HG02678 (cell line): Measurements from ENCODE around the gene DTYMK.
"Not testable (repeated sequence)": the region's sequence is repeated elsewhere in the genome, so short reads cannot be mapped to it uniquely, and the experiment has no call there.

ENCODE experiments used
- ATAC-seq: cut with Tn5 transposase; IDR thresholded peaks from one replicate; pipeline ENCODE4 v1.9.1; 2021; ENCODE audit warnings: mild to moderate bottlenecking, moderate library complexity; ENCODE audit not compliant: unreplicated experiment

Gene DTYMK

GRCh38 chr2:241672243-241673188 is 14.1 kb downstream of the DTYMK start:
- ATAC-seq = no peak

GRCh38 chr2:241671457-241672240 is 15.0 kb downstream of the DTYMK start:
- ATAC-seq = no peak

- ATAC-seq = no peak
Measured at GRCh38 chr2:241670333-241671110, 16.1 kb downstream of the DTYMK start.

- no peak for ATAC-seq
Measured at GRCh38 chr2:241668839-241669238, 17.8 kb downstream of the DTYMK start.

- no peak for ATAC-seq
Measured at GRCh38 chr2:241668354-241668753, 18.3 kb downstream of the DTYMK start.

GRCh38 chr2:241666627-241667400 is 19.8 kb downstream of the DTYMK start:
- ATAC-seq = no peak

GRCh38 chr2:241665731-241666440 is 20.7 kb downstream of the DTYMK start:
- no peak for ATAC-seq

- not testable (repeated sequence) for ATAC-seq
Measured at GRCh38 chr2:241662731-241663130, 23.9 kb downstream of the DTYMK start.

- ATAC-seq = no peak
Measured at GRCh38 chr2:241660593-241661213, 25.9 kb downstream of the DTYMK start.

GRCh38 chr2:241659150-241659739 is 27.4 kb downstream of the DTYMK start:
- ATAC-seq = no peak

GRCh38 chr2:241658296-241658695 is 28.3 kb downstream of the DTYMK start:
- no peak for ATAC-seq

- ATAC-seq = no peak
Measured at GRCh38 chr2:241657786-241658254, 28.8 kb downstream of the DTYMK start.

- no peak for ATAC-seq
Measured at GRCh38 chr2:241656190-241656741, 30.3 kb downstream of the DTYMK start.

GRCh38 chr2:241655516-241656189 is 31.0 kb downstream of the DTYMK start:
- ATAC-seq = no peak

- no peak for ATAC-seq
Measured at GRCh38 chr2:241654551-241654950, 32.1 kb downstream of the DTYMK start.

GRCh38 chr2:241653210-241653750 is 33.3 kb downstream of the DTYMK start:
- ATAC-seq = no peak

GRCh38 chr2:241652722-241653121 is 33.9 kb downstream of the DTYMK start:
- ATAC-seq = no peak

GRCh38 chr2:241652142-241652541 is 34.5 kb downstream of the DTYMK start:
- ATAC-seq = no peak
